HG02610 (cell line): ENCODE results near the gene RAET1L.
"Not testable (repeated sequence)": the region's sequence is repeated elsewhere in the genome, so short reads cannot be mapped to it uniquely, and the experiment has no call there.

Source experiments
- ATAC-seq: cut with Tn5 transposase; IDR thresholded peaks from one replicate; pipeline ENCODE4 v1.9.1; 2021; ENCODE audit warnings: mild to moderate bottlenecking, moderate library complexity; ENCODE audit not compliant: unreplicated experiment

Gene RAET1L

DNA sequence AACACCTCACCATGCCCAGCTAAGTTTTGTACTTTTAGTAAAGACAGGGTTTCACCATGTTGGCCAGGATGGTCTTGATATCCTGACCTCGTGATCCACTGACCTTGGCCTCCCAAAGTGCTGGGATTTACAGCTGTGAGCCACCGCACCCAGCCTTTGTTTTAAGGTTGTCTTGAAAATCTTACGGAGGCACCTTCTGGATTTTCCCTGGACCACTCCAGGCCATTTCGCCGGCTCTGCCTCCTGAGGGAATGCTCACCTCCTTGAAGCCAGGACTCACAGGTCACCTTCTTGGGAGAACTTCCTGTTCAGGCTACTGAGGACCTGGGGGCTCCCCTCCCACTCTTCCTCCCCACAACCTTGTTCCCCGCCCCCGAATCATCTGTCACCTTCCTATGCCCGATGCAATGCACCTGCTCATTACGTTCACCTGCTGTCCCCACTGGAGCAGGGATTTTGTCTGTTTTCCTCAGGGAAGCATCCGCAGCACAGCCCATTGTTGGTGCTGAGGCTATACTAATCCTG is 19.4 kb upstream of the RAET1L start:
- no peak for ATAC-seq

DNA sequence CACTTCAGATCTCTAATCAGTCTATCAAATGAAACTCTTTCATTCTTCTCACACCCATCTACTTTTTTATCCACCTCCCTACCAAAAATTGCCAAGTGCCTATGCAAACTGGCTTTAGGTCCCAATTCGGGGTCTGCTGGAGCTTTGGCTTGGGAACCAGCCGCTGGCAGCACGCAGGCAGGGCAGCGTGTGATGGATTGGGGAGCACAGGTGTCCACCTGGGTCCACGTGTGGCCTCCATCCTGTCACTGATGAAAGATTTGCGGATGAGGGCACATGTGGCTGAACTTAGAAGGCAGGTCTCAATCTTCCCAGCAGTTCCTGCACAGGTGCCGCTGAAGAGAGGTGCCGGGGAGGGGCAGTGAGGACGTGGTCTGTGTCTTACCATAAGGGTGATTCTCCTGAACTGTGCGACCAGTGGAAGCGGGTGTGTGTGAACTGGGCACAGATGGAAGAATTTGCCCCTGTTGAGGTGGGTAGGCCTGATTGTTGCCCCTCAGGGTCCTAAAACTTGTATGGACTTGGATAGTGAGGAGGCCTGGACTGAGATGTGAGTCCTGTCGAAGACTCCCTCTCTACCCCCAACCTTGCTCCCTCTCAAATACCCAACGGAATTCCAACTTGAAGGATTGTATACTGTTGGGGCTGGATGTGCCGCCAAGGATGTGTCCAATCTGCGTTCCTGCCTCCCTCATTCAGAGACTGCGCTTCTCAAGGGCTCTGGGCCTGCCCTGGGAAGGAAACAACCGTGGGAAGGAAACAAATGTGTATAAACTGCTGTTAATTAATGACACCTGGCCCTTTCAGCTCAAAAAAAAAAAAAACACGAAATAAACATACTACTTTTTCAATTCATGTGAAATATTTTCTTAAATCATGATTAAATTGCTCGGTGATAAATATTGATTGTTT is 18.4 kb upstream of the RAET1L start:
- no peak for ATAC-seq

DNA sequence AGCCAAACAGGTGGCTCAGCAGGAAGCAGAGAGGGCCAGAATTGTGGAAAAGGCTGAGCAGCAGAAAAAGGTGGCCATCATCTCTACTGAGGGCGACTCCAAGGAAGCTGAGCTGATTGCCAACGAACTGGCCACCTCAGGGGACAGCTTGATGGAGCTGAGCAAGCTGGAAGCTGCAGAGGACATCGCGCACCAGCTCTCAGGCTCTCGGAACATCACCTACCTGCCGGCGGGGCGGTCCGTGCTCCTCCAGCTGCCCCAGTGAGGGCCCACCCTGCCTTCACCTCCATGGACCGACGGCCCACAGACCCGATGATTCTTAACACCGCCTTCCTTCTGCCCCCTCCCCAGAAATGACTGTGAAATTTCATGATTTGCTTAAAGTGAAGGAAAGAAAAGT is 17.8 kb upstream of the RAET1L start:
- ATAC-seq = no peak

DNA sequence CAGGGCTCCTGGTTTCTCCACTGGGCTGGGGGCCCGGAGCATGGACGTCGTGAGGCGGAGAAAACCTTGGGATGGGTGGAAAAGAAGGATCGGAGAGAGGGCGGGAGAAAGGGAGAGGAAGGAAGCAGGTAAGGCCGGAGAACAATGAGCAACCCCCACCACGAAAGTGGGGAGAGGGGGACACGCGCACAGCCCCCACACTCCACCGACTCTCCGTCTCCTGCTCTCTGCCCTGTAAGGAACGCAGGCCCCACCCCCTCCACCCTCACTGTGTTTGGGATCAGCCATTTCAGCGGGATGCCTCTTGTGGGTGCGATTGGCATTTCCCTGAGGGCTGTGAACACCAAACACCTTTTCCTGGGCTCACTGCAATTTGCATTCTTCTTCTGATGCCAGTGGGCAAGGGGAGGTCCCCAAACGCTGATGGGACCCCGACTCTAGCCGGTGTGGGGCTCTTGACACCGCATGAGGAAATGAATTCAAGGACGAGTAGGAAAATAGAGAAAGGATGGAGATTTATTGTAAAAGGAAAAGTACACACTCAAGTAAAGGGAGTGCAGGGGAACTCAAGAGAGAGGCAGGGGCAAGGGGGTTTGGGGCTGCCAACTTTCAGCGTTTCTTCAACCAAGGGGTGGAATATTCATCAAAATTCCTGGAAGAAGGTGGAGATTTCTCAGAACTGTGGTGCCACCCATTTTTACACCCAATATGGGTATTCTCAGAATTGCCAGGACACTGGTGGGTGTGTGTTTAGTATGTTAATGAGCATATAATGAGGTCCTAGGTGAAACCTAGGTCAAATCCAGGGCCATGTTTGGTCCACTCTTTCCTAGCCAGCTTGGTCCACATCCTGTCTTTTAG is 13.1 kb upstream of the RAET1L start:
- ATAC-seq = no peak

DNA sequence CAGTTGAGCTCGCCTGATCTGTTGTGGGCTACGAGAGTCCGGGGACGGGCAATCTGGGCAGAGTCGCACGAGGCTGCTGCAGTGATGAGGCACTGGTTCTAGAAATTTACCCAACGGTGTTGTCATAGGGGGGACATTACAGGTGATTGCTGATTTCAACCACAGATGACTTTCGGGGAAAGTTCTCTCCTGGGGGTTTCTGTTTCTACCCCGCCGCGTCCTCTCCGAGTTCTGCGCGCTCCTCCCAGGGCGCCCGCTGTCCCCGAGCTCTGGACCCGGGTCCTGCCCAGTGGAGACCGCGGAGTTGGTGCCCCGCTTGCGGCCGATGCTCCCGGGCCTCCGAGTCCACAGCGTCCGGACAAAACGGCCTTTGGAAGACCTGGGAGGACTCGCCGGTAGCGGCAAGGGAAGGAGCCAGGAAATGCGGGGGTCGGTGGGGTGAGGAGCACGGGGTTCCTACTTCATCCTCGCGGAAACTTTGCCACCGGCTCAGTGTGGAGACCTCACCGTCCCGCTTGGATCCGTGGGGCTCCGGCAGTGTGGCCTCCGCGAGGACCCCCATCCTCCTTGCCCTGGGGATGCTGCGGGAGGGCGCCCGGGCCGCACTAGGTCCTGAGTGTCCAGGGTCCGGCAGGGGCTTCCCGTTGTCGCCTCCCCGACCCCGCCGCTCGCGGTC is 12.3 kb upstream of the RAET1L start:
- ATAC-seq = no peak

DNA sequence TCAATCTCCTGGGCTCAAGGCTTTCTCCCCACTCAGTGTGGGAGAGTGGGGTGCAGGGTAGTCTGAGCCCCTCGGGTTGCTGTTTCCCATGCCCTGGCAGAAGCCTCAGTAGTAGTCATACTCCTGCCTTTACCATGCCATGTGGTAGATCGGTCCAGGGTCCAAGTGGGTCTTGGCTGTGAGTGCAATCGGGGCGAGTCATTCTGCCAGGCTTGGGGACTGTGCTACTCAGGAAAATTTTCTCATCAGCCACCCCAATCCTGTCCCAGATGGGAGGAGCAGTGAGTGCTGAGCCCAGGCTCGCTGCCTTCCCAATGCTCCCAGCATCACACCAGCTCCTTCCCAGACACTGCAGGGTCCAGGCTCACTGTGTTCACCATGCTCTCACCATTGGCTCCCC is 10.7 kb upstream of the RAET1L start:
- no peak for ATAC-seq

DNA sequence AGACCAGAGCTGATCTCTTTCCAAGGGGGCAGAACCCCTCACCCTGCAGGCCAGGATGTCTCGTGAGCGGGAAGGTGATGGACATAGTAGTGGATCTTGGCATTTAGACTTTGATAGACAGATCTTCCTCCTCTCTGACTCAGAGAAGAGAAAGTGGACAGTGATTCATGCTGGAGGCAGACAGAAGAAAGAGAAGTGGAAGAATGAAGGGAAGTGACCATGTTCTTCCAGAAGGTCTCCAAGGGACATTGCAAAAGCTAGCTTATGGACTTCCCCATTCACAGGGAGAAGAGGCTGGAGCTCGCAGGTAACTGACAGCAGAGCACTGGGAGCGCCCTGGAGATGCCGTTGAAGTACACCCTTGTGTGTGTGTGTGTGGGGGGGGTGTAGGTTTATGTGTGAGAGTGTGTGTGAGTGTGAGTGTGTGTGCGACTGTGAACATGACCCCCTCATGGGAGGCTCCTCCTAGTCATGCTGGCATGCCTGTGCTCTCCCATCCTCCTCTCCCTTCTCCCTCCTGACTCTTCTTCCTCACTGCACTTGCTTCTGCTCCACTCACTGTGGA is 8.0 kb upstream of the RAET1L start:
- no peak for ATAC-seq

DNA sequence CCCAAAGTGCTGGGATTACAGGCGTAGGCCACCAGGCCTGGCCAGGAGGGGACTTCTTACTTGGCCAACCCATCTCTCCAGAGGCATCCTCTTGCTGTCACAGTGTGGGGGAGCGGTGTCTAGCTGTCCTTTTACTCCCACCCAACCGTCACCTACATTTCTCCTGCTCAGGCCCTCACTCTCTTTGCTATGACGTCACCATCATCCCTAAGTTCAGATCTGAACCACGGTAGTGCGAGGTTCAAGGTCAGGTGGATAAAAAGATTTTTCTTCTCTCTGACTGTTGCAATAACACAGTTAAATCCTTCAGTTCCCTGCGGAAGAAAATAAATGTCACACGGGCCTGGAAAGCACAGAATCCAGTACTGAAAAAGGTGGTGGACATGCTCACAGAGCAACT is 7.3 kb upstream of the RAET1L start:
- ATAC-seq = no peak

DNA sequence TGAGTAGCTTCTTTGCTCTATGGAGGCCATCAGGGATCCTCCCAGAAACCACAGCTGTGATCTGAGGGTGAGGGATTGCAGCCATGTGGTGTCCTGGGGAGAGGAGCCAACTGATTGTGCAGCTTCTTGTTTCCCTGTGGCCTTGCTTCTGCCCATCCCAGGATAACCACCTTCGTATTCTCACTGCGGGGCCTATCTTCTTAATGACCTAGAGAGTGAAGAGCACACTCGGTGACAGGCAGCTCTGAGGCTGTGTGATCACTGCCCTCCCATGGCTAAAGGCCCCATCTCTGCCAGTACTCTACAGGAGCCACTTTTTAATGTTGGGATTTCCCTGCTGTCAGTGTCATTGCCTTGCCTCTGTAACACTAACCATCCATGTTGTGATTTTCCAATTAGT is 5.3 kb upstream of the RAET1L start:
- ATAC-seq = no peak

DNA sequence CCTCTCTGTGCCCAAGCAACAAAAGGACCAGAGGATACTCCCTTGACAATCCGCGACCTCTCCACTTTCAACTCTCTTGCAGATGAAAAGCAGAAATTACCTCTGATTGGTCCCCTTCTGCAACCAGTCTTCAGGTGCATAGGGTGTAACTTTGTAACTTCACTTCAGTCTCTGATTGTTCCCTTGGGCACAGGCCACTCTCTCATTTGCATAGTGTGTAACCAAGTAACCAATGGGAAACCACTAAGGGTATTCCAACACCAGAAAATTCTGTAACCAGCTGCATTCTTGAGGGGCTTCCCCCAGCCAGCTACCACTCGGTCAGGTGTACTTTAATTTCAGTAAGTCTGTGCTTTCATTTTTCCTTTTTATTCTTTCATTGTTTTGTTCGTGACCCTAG is 4.4 kb upstream of the RAET1L start:
- ATAC-seq = peak; percentile 50

DNA sequence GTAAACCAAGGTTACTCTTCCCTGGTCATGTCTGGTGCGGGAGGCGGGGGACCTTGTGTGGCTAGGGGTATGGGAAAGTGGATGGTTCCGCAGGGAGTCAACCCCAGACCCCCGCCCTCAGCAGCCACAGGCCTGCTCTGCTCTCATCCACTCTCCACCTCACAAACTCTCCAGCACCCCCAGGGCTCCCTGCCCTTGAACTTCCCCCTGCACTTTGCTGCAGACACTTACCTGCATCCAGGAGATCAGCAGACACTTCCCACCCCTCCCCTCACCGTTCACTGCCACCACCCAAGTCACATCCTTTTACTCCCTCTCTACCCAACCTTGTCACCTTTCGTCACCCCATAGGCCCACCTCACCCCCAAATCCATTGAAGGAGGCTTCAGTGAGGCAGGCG is 3.9 kb upstream of the RAET1L start:
- ATAC-seq = no peak

DNA sequence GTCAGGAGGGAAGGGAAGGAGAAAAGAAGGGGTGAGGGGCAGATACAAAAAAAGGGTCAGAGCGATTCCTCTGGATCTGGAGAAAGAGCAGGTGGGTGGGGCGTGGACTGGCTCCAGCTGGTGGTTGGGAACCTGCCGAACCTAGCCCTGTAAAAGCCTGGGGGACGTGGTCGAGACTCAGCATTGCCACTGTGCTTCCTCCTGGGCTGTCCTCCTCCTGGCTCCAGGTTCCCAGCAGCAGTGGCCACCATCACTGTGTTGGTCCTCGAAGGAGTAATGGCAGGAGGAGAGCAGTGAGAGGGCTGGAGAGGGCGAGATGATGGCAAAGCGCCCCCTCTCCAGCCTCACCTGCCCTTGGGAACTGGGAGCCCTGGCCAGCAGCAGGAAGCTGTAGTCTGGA is 3.5 kb upstream of the RAET1L start:
- ATAC-seq = no peak

DNA sequence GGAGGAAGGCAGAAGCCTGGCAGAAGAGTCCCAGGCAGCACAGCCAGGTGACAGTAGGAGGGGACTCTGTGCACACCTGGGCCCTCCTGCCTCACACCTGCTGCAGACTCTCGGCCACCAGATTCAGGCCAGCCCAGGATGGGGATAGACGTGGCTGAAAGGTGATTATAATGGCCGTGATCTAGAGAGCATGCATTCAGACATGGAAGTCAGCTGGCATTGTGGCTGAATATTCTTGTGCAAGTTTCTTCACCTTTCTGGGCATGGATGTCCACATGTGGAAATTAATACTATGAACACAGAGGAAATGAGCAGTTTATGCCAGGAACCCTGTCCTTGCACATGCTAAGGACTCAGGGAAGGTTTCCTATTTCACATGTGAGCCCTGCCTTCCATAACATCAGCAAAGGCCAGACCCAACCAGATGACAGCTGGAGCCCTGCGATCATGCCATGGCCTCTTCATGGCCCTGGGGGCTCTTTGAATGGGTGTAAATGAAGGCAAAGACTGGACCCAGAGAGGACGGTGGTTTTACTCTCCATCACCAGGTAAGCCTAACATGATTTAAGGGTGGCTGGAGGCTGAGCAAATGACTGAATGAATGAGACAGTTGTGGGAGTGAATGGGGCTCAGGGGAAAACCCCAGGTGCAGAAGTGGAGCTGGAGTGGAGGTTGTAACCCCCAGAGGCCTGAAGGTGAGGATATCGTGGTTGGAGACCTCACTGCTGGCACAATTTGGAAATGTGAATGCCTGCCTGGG is 2.7 kb upstream of the RAET1L start:
- ATAC-seq = no peak

DNA sequence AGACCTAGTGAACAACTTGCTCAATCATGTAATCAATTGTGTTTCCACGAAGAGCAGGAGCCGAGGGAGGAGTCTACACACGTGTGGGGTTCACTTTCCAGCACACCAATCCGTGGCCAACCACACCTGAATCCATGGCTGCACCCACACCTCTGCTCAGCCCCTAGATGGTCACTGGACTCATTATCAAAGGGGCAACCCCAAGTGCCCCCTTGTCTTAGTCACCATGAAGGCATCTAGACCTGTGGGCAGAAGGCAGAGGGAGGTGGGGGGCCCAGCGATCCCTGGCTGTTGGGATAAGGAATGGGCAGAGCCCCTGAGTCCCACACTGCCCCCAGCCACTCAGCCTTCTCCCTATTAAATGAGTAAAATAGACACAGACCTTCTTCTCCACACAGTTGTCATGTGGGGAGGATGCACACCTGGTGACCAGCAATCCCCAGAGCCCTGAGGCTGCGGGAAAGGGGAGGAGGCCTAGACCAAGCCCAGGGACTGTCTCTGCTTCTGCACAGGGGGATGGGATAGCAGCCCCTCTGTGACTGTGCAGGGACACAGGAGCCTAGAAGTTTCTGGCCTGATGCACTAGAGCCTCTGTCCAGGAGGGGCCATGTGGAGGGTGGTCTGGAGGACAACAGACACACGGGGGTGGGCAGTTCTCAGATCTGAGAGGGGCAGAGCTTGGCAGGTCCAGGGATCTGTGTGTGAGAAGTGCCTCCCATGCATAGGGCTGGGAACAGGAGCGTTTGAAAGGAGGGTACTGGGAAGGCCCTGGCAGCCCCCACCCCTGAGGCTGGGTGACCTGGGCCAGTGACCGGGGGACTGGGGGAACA is 1.9 kb upstream of the RAET1L start:
- ATAC-seq = no peak

DNA sequence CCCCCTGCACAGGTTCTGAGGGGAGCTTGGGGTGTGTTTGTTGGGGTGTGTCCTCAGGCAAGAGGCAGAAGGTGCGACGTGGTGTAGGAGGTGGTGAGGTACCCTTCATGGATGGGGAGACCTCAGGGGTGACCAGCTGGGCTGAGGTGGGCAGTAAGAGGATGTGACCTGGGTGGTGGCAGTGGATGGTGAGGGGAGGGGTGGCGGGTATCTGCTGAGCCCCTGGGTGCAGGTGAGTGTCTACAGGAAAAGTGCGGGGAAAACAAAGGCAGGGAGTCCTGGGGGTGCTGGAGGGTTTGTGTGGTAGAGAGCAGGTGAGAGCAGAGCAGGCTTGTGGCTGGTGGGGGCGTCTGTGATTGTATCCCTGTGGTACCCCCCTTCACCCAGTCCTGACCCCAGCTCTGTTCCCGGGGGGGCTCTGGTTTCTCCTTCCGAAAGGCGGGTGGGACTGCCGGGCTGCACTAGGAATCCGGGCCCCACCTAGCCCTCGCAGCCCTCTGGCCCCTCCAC is 631 bp downstream of the RAET1L start:
- ATAC-seq = no peak

DNA sequence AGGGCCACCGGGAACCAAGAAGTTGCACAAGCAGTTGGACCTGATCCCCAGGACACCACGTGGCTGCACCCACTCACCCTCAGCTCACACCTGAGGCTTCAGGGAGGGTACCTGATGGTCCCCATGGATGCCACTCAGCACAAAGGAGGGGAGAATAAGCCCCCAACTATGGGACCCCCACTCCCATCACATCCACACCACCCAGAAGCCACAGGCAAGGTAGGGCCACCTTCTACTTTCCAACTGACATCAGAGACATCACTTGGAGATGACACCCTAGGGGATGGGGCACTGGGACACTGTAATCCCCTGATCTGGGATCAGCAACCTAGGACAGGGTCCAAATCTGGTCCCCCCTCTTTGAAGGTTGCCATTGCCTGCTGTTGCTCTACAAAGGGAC is 1.3 kb downstream of the RAET1L start:
- ATAC-seq = not testable (repeated sequence)

DNA sequence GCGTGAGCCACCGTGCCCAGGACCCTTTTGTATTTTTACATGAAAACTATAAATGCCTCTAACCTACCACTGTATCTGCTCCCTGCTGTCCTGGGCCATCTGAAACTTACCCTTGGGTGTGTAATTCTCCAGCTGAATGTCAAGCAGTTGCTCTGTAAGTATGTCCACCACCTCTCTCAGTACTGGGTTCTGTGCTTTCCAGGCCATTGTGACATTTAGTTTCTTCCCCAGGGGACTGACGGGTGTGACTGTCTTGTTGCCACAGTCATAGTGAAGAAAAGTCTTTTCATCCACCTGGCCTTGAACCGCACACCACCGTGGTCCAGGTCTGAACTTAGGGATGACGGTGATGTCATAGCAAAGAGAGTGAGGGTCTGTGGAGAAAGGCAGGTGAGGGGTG is 3.5 kb downstream of the RAET1L start:
- ATAC-seq = not testable (repeated sequence)

DNA sequence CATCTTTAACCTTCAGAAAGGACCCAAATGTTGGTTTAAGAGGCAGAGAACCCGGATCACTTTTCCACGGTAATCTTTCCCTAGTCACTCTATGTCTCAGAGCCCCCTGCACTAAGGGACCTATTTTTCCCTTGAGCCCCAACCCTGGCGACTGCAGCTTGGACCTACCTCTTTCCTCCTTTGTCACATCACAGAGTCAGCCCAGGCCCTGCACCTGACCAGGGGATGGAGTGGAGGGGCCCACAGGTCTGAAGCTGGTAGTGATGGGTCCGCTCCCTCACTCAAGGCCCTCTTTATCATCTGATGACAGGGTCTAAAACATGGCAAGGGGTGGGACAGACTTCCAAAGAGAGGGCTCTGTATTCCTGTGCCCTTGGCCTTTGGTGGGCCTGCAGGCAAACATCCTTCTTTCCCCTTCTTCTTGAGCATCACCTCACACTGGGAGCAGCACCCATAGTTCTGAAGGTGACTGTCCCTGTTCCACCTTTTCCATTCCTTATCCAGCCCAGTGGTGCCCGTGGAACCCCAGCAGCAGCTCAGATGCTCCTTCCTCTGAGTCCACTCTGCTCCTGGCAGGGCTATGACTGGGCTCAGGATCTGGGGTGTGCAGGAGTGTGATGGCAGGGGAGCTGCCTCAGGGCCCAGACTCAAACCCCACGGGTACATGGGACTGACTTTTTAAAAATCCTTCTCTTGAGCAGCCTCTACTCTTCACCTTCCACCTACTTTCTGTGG is 6.3 kb downstream of the RAET1L start:
- ATAC-seq = no peak

DNA sequence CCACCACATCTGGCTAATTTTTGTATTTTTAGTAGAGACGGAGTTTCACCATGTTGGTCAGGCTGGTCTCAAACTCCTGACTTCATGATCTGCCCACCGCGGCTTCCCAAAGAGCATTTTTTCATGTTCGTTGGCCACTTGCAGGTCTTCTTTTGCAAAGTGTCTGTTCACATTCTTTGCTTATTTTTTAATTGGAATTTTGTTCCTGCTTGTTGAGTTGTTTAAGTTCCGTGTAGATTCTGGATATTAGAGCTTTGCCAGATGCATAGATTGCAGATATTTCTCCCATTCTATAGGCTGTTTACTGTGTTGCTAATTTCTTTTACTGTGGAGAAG is 8.2 kb downstream of the RAET1L start:
- not testable (repeated sequence) for ATAC-seq
